ENCODE data around the gene TFEB.

DNA sequence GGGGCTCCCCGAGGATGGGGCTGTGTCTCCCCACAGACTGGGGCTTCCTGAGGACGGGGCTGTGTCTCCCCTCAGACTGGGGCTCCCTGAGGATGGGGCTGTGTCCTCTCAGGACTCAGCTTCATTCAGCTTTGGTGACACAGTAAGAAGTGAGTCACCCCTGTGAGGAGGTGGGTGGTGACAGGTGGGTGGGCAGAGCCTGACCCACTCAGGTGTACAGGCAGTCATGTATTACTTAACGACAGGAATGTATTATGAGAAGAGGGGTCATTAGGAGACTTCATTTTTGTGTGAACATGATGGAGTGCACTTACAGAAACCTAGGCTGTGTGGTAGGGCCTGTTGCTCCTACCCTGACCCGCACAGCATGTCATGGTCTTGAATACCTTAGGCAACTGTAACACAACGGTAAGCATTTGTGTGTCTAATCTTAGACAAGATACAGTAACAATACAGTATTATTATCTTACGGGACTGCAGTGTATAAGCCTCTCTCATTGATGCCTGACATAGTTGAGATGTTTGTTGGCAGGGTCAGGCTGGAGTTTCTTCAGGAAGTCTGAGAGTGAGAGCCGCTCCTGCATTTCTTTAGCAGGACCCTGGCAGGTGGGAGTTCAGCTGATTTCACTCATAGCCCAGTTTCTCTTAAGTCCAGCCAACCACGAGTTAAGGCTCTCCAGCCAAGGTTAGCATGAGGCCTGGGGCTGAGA lies 22.7 kb upstream of the TFEB start:
- TF ChIP-seq CTCF (IDR thresholded peaks at IDR 0.05): no peak
- no peak for TF ChIP-seq POLR2A (IDR thresholded peaks at IDR 0.05)
